Esophagus squamous epithelium (tissue), 5 donors: ENCODE data around the gene NHLRC2. TPM values are rescaled to one million over a fixed set of nuclear protein-coding genes. Genes with fewer than 3 reads are reported as not detected.

ENCODE experiments used
- DNase-seq: peaks from one replicate; lab custom pipeline; 2025; lab: John Stamatoyannopoulos, UW
- H3K27ac ChIP-seq, 4 donors: fragments of 200-600 bp; sonication (generic); one replicate each; pipeline ENCODE4 v1.5.1; 2016 to 2019; ENCODE audit warnings: mild to moderate bottlenecking in 1 of 4
- H3K27me3 ChIP-seq, 4 donors: fragments of 200-600 bp; sonication (generic); 1 replicate in 3 of 4; 2 replicates in 1 of 4; pipeline versions ENCODE4 v1.5.1 to v1.6.0; 2017 to 2021; ENCODE audit warnings: antibody characterized with exemption in 1 of 4
- H3K36me3 ChIP-seq, 3 donors: fragments of 200-600 bp; sonication (generic); one replicate each; pipeline ENCODE4 v1.5.1; 2016 to 2019
- H3K4me1 ChIP-seq, 3 donors: fragments of 200-600 bp; sonication (generic); one replicate each; pipeline ENCODE4 v1.5.1; 2017 to 2019
- H3K4me3 ChIP-seq, 4 donors: fragments of 200-600 bp; sonication (generic); 1 replicate in 3 of 4; 2 replicates in 1 of 4; pipeline ENCODE4 v1.5.1; 2016 to 2019; ENCODE audit warnings: mild to moderate bottlenecking in 2 of 4, moderate library complexity in 1 of 4
- H3K9me3 ChIP-seq, 3 donors: fragments of 200-600 bp; sonication (generic); one replicate each; pipeline ENCODE4 v1.5.1; 2016 to 2019
- CTCF ChIP-seq, 6 experiments: fragments of 450-650 bp in 4 of 6; fragments of 200-600 bp in 2 of 6; sonication (generic) in 2 of 6; IDR thresholded peaks; one replicate each; pipeline ENCODE4 v1.5.1; 2016 to 2019; ENCODE audit warnings: antibody characterized with exemption in 6 of 6, mild to moderate bottlenecking in 4 of 6, moderate library complexity in 4 of 6
- POLR2A ChIP-seq, 4 donors: fragments of 450-650 bp; IDR thresholded peaks; one replicate each; pipeline ENCODE4 v1.6.1; 2017; ENCODE audit warnings: antibody characterized with exemption in 4 of 4, mild to moderate bottlenecking in 4 of 4, moderate library complexity in 3 of 4
- WGBS, 2 donors: methylation state at CpG; one replicate each; pipeline ENCODE4 v1.1.5; 2018; 5-methylcytosine and 5-hydroxymethylcytosine counted together
- intact Hi-C: fragments of 100-400 bp; cut with DNase I; formaldehyde crosslinking; loops from one replicate; pipeline ENCODE4 v1.15.0; 2022
- total RNA-seq, 4 donors: library from RNA; depleted of rRNA; stranded (reverse); fragments of >200 nt; gene quantifications; one replicate each; pipeline ENCODE4 v1.1.0, GENCODE V29; 2016
- donor health status: DM: yes; HTN: yes; CAD: no.

NHLRC2 gene
- total RNA-seq, 4 donors from 2014 or later: 14.1 to 42.0 (median 31.2) TPM

GRCh38 chr10:113945075-113945686 is 90.7 kb downstream of the NHLRC2 start:
- Histone ChIP-seq H3K4me1 (peaks cover 0 to 16% (median 7%) of the 10 kb centered on the region in 3 donors), H3K9me3 (no peaks in the 10 kb centered on the region), H3K27ac (no peak overlapping the region), H3K27me3 (no peaks in the 10 kb centered on the region), H3K36me3 (no peaks in the 10 kb centered on the region), H3K4me3 (no peak overlapping the region)
- DNase-seq: no peak
- TF ChIP-seq POLR2A (IDR thresholded peaks at IDR 0.05) (no peak), CTCF (IDR thresholded peaks at IDR 0.05) (no peak)
- intact Hi-C loops: no loop called here
- WGBS, 2 donors: 50 to 71% methylated on average over 8 of the region's 9 CpGs

GRCh38 chr10:113945687-113946085 is 91.2 kb downstream of the NHLRC2 start:
- no peak for DNase-seq
- TF ChIP-seq POLR2A (IDR thresholded peaks at IDR 0.05) (no peak), CTCF (IDR thresholded peaks at IDR 0.05) (no peak)
- Histone ChIP-seq H3K4me3 (no peak overlapping the region), H3K36me3 (no peaks in the 10 kb centered on the region), H3K27ac (no peak overlapping the region), H3K27me3 (no peaks in the 10 kb centered on the region), H3K9me3 (no peaks in the 10 kb centered on the region), H3K4me1 (peaks cover 0 to 16% (median 7%) of the 10 kb centered on the region in 3 donors)
- intact Hi-C loops: no loop called here
- whole genome bisulfite sequencing, 2 donors: 85 to 95% methylated on average over 3 to 4 of the region's 4 CpGs

- H3K9me3 ChIP-seq: no peaks in the 10 kb centered on the region
- H3K27me3 ChIP-seq: no peaks in the 10 kb centered on the region
- WGBS, 2 donors: 33 to 68% methylated on average over 8 to 12 of the region's 12 CpGs
- H3K4me3 ChIP-seq: no peak overlapping the region
- H3K36me3 ChIP-seq: no peaks in the 10 kb centered on the region
- TF ChIP-seq CTCF (IDR thresholded peaks at IDR 0.05): no peak
- TF ChIP-seq POLR2A (IDR thresholded peaks at IDR 0.05): no peak
- intact Hi-C loops: no loop called here
- H3K4me1 ChIP-seq: peaks cover 0 to 16% (median 7%) of the 10 kb centered on the region in 3 donors
- H3K27ac ChIP-seq: no peak overlapping the region
- no peak for DNase-seq
Observed at GRCh38 chr10:113947184-113948041, 93.0 kb downstream of the NHLRC2 start.

- Histone ChIP-seq H3K4me1 (peaks cover 0 to 16% (median 7%) of the 10 kb centered on the region in 3 donors), H3K27me3 (no peaks in the 10 kb centered on the region), H3K4me3 (no peak overlapping the region), H3K9me3 (no peaks in the 10 kb centered on the region), H3K36me3 (no peaks in the 10 kb centered on the region), H3K27ac (no peak overlapping the region)
- DNase-seq: no peak
- TF ChIP-seq CTCF (IDR thresholded peaks at IDR 0.05) (no peak), POLR2A (IDR thresholded peaks at IDR 0.05) (no peak)
- 58 to 65% methylated on average over 4 of the region's 4 CpGs for WGBS, 2 donors
- intact Hi-C loops: no loop called here
Observed at GRCh38 chr10:113948048-113948447, 93.6 kb downstream of the NHLRC2 start.

- no peaks in the 10 kb centered on the region for H3K27me3 ChIP-seq
- no peak overlapping the region for H3K27ac ChIP-seq
Observed at GRCh38 chr10:113950268-113950667, 95.8 kb downstream of the NHLRC2 start.

More at GRCh38 chr10:113950268-113950667, 95.8 kb downstream of the NHLRC2 start:
- DNase-seq: no peak
- Histone ChIP-seq H3K36me3 (no peaks in the 10 kb centered on the region), H3K4me3 (no peak overlapping the region), H3K9me3 (no peaks in the 10 kb centered on the region), H3K4me1 (peaks cover 0 to 20% (median 7%) of the 10 kb centered on the region in 3 donors)
- TF ChIP-seq CTCF (IDR thresholded peaks at IDR 0.05): no peak
- no peak for TF ChIP-seq POLR2A (IDR thresholded peaks at IDR 0.05)
- intact Hi-C loops: no loop called here
